GM20000 (cell line): ENCODE results near the gene DENND1C.

Experiments
- DNase-seq: peaks from one replicate; pipeline ENCODE4 v3.0.0; 2012; ENCODE audit warnings: low spot score
- TF ChIP-seq, protein P1 (sequence below): IDR thresholded peaks from 2 replicates; pipeline ENCODE4 v1.5.1; 2012; ENCODE audit warnings: mild to moderate bottlenecking, control low read depth; ENCODE audit errors: extremely low read depth, missing control alignments

DENND1C gene

DNA sequence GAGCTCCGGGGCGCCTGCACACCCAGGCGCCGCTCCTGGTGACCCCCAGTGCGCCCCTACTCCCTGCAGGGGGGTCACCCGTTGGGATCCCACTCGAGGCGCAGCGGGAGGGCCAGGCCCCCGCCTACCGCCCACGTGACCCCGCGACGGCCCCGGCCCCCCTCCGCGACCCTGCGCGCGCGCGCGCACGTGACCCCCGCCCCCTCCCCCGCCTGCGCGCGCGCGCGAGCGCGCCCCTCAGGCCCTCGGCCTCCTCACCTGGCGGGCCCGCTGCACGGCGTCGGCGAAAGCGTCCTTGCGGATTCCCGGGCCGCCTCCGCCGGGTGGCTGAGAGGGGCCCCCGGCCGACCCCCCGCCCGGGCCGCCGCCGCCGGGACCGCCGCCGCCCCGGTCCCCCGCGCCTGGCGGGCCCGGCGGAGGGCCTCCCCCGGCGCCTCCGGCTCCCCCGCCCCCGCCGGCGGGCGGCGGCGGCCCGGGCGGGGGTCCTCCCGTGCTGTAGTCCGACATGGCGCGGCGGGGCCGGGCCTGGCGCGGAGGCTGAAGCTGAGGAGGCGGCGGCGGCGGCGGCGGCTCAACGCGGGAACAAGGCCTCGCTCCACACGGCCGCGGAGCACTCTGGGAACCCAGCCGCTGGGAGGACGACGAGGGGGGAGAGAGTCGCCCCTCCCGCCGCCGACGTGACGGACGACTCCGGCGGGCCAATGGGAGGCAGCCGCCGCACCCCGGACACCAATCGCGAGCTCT is 57.2 kb downstream of the DENND1C start, which contains the start of gene KHSRP:
Gene KHSRP (minus strand): TSS at position 617 of the 744 bp plus-strand sequence. CDS start 110 bp downstream, at position 507.
- peak; percentile 100 for DNase-seq

DNA sequence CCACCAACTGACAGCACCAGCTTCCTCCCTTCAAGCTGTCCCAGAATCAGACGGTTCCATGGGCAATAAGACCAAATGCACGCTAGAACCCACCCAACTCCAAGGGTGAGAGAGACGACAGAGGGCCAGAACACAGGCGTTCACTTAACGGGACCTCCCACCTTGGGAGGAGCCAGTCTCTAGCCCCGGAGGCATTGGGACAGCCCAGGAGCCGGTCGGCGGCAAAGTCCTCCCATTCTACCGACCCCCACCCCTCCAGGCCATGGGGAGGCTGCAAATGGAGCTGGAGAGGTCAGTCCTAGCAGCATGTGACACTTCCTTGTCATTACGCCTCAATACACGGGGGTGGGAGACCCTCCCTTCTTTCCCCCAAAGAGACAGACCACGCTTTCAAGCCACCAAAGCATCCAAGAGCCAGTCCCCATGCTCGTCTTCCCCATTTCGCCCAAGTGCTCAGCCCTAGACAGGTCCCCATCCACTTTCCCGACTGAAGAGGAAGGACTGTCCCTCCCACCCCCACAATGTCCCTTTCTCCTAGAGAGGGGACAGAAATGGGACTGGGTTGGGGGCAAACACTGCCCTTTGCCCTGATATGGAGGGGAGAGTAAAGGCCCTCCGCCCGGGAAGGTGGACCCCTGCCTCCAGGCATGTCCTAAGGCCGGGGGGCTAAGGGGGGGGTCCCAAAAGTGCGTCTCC is 57.9 kb downstream of the DENND1C start:
- peak; percentile 75 for DNase-seq
- TF ChIP-seq, protein P1, sequence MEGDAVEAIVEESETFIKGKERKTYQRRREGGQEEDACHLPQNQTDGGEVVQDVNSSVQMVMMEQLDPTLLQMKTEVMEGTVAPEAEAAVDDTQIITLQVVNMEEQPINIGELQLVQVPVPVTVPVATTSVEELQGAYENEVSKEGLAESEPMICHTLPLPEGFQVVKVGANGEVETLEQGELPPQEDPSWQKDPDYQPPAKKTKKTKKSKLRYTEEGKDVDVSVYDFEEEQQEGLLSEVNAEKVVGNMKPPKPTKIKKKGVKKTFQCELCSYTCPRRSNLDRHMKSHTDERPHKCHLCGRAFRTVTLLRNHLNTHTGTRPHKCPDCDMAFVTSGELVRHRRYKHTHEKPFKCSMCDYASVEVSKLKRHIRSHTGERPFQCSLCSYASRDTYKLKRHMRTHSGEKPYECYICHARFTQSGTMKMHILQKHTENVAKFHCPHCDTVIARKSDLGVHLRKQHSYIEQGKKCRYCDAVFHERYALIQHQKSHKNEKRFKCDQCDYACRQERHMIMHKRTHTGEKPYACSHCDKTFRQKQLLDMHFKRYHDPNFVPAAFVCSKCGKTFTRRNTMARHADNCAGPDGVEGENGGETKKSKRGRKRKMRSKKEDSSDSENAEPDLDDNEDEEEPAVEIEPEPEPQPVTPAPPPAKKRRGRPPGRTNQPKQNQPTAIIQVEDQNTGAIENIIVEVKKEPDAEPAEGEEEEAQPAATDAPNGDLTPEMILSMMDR, result no peak

More for the DNA sequence above, 57.2 kb downstream of the DENND1C start, which contains the start of gene KHSRP:
- TF ChIP-seq, protein P1, result no peak

DNA sequence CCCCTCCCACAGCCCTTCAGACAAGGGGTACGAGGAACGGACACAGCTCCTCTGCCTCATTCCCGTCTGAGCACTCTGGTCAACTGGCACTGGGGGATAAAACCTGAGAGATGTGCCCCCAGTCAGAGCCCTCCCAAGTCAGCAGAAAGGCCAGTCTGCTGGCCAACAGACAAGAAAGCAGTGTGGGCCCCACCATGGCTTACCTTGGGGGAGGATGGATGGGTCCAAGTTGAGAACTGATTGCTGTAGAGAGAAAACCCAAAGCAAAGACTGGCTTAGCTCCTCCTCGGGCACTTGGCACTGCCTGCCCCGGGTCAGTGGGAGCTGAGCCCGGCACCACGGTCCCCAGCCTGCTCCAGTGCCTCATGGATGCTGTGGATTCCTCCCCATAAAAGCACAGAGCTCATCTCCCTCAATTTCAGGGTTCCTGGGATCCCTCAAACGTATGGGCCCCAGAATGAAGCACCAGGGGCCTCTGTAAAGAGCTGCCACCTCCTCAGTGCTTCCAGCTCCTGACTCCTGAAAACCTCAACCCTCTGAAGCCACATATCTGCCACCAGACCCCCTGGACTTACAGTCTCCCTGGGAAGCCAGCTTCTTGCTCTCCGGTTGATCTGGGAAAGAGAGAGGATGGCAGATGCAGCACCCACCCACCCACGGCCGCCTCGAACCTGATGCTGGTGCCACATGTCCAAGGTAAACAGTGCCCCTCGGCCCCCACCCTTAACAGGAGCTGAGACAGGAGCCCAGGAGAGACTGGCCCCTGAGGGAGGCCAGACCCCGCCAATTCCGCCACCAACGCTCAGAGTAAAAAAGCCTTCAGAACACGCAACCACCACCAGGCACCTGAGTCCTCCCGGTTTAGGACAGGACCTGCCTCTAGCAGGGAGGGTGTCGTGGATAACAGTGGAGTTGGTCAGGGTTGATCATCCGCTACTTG is 60.2 kb downstream of the DENND1C start:
- DNase-seq, result peak; percentile 7
- TF ChIP-seq, protein P1, result no peak

DNA sequence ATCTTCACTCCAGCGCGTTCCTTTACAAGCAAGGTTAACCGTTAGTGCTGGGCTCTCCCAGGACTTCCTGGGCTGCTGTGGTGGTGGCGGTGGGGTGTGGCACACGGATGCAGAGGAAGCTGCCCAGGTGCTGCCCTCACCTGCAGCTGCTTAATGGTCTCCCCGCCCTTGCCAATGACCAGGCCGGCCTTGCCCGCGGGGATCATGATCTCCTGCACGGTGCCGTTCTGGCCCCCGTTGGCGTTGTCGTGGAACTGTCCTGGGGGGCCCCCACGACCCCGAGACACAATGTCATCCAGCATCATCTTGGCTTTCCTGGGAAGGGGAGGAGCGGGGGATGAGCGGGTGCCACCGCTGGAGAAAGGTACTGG is 63.0 kb downstream of the DENND1C start:
- TF ChIP-seq, protein P1, result no peak

DNA sequence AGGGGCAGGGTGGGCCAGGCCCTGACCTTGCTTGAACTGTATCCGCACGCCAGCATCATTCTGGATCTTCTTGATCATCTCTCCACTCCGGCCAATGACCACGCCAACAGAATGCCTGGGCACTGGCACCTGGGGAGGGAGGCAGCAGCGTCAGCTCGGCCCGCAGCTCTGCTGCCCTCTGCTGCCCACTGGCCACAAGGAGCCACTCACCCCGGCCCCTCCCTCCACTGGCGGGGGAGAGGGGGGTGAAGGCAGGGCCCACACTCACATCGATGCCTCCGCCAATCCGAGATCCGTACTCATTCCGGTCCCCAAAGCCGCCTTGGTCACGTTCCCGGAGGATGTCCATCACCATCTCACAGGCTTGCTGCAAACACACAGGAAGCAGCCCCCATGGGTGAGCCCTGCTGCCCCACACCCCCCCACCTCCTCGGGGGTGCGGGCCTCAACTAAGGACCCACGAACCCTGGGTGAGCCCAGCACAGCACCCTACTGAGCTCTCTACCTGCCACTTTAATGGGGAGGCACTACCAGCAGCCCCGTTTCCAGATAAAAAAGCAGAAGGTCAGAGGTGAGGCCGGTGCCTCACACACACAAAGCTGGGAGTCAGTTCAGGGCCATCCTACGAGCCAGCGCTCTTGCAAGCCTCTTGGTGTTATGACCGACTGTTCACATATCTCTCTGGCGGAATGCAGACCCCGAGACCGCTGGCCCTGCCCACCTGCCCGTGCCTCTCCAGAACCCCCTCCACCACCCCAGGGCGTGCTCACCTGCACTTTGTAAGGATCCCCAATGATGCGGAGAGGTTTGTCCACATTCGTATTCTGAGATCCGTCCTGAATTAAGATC is 63.6 kb downstream of the DENND1C start:
- DNase-seq, result peak; percentile 12
- TF ChIP-seq, protein P1, result no peak

More for the DNA sequence above, 63.0 kb downstream of the DENND1C start:
- peak; percentile 5 for DNase-seq
